PC-3 (cell line): ENCODE results near the gene KIR3DL2. TPM values are rescaled to one million over a fixed set of nuclear protein-coding genes. Genes with fewer than 3 reads are reported as not detected.

Experiments
- ATAC-seq: fragments of 200-7000 bp; cut with Tn5 transposase; 2 replicates; pipeline ENCODE4 v1.9.1; 2020; ENCODE audit warnings: mild to moderate bottlenecking, moderate library complexity
- BruUV-seq: library from RNA; stranded (reverse); fragments of 400-500 nt; replicated peaks from 2 replicates; lab custom pipeline; 2021; lab: Mats Ljungman, UMichigan
- CTCF ChIA-PET: fragments of 300-600 bp; sonication (Branson Sonifier 250); formaldehyde crosslinking; loops from one replicate; lab custom pipeline; 2022; ENCODE audit warnings: antibody characterized with exemption; lab: Charles Lee
- POLR2A ChIA-PET: fragments of 300-600 bp; sonication (Branson Sonifier 250); formaldehyde crosslinking; loops from one replicate; lab custom pipeline; 2022; ENCODE audit warnings: antibody characterized with exemption; ENCODE audit not compliant: unreplicated experiment; lab: Charles Lee
- DNase-seq: peaks from one replicate; pipeline ENCODE4 v3.0.0-alpha.2; 2015
- H2AFZ ChIP-seq: fragments of 300-600 bp; sonication (generic); 2 replicates; pipeline ENCODE4 v1.6.0; 2016; ENCODE audit warnings: antibody characterized with exemption, low read length
- H3F3A ChIP-seq: fragments of 300-600 bp; sonication (generic); one replicate; pipeline ENCODE4 v1.6.0; 2017; ENCODE audit warnings: antibody characterized with exemption, low read length, control low read depth, mild to moderate bottlenecking; ENCODE audit not compliant: unreplicated experiment
- H3K27ac ChIP-seq: fragments of 300-600 bp; sonication (generic); 2 replicates; pipeline ENCODE4 v1.5.1; 2016; ENCODE audit warnings: mild to moderate bottlenecking, low read length
- H3K27me3 ChIP-seq: fragments of 300-600 bp; sonication (generic); 2 replicates; pipeline ENCODE4 v1.6.1; 2016; ENCODE audit warnings: low read length, mixed read lengths
- H3K36me3 ChIP-seq: fragments of 300-600 bp; sonication (generic); 2 replicates; pipeline ENCODE4 v1.6.1; 2016; ENCODE audit warnings: low read depth, mixed run types, low read length, mixed read lengths
- H3K4me1 ChIP-seq: fragments of 300-600 bp; sonication (generic); 2 replicates; pipeline ENCODE4 v1.5.1; 2016; ENCODE audit warnings: low read length; ENCODE audit not compliant: insufficient read depth
- H3K4me2 ChIP-seq: fragments of 300-600 bp; sonication (generic); 2 replicates; pipeline ENCODE4 v1.6.0; 2016; ENCODE audit warnings: low read length
- H3K4me3 ChIP-seq: fragments of 300-600 bp; sonication (generic); 2 replicates; pipeline ENCODE4 v1.5.1; 2016; ENCODE audit warnings: mild to moderate bottlenecking, low read length, mixed read lengths
- H3K79me2 ChIP-seq: fragments of 300-600 bp; sonication (generic); 2 replicates; pipeline ENCODE4 v1.6.1; 2017; ENCODE audit warnings: low read length, mixed read lengths
- H3K9ac ChIP-seq: fragments of 300-600 bp; sonication (generic); 2 replicates; pipeline ENCODE4 v1.6.0; 2016; ENCODE audit warnings: mild to moderate bottlenecking, low read length
- H3K9me2 ChIP-seq: fragments of 300-600 bp; sonication (generic); replicated peaks from 2 replicates; pipeline ENCODE4 v1.6.1; 2016; ENCODE audit warnings: mixed run types, low read length, mixed read lengths
- H3K9me3 ChIP-seq: fragments of 300-600 bp; sonication (generic); 2 replicates; pipeline ENCODE4 v1.6.1; 2016; ENCODE audit warnings: low read length, mixed read lengths
- H4K20me1 ChIP-seq: fragments of 300-600 bp; sonication (generic); 2 replicates; pipeline ENCODE4 v1.6.1; 2016; ENCODE audit warnings: low read length, mixed read lengths
- CTCF ChIP-seq: fragments of 300-600 bp; sonication (generic); conservative IDR thresholded peaks from 2 replicates; pipeline ENCODE4 v1.5.1; 2017; ENCODE audit warnings: antibody characterized with exemption, low read depth, mild to moderate bottlenecking, low read length
- EZH2 ChIP-seq: fragments of 300-600 bp; sonication (generic); IDR thresholded peaks from one replicate; pipeline ENCODE4 v1.6.1; 2017; ENCODE audit warnings: antibody characterized with exemption, mild to moderate bottlenecking, low read length; ENCODE audit not compliant: unreplicated experiment
- EZH2phosphoT487 ChIP-seq: fragments of 300-600 bp; sonication (generic); IDR thresholded peaks from 2 replicates; pipeline ENCODE4 v1.6.1; 2018; ENCODE audit warnings: mild to moderate bottlenecking, antibody characterized with exemption, low read length, borderline replicate concordance
- intact Hi-C: fragments of 100-400 bp; cut with micrococcal nuclease; formaldehyde crosslinking; loops from 2 replicates; pipeline ENCODE4 v1.9.0; 2023
- total RNA-seq: library from RNA; depleted of rRNA; stranded (reverse); fragments of >200 nt; gene quantifications from 2 replicates; pipeline ENCODE4 v1.2.3, GENCODE V29; 2014

Gene KIR3DL2
- total RNA-seq, 1 experiment from 2014 or later: not detected

GRCh38 chr19:54871696-54872095 lies 21.5 kb downstream of the KIR3DL2 start:
- CTCF ChIA-PET: no interaction called here
- H3K27ac ChIP-seq: no peak overlapping the region
- ATAC-seq: no peak
- no peaks in the 10 kb centered on the region for H3K36me3 ChIP-seq
- H3K9me2 ChIP-seq: no peaks in the 10 kb centered on the region
- H3K4me3 ChIP-seq: no peak overlapping the region
- H3K9ac ChIP-seq: no peak overlapping the region
- H3K4me1 ChIP-seq: no peaks in the 10 kb centered on the region
- H4K20me1 ChIP-seq: no peaks in the 10 kb centered on the region
- intact Hi-C loops: no loop called here
- POLR2A ChIA-PET: no interaction called here
- H3K9me3 ChIP-seq: no peaks in the 10 kb centered on the region
- no peaks in the 10 kb centered on the region for H3K79me2 ChIP-seq
- no peak for DNase-seq
- no peak overlapping the region for H2AFZ ChIP-seq
- no peaks in the 10 kb centered on the region for H3F3A ChIP-seq
- BruUV-seq: no TSS peak
- TF ChIP-seq CTCF (no peak), EZH2 (no peak), EZH2phosphoT487 (no peak)
- no peak overlapping the region for H3K4me2 ChIP-seq
- peaks cover 53% of the 10 kb centered on the region for H3K27me3 ChIP-seq

GRCh38 chr19:54873990-54874389 lies 23.7 kb downstream of the KIR3DL2 start, which contains the start of gene FCAR:
Gene FCAR, plus strand, starts transcription at chr19:54874235. Its CDS starts 55 bp downstream, at chr19:54874290.
- Histone ChIP-seq H3K27me3 (peaks cover 64% of the 10 kb centered on the region), H3K9me3 (no peaks in the 10 kb centered on the region), H3K9ac (no peak within 1 kb of the TSS), H3K4me2 (no peak within 1 kb of the TSS), H3K4me3 (no peak within 1 kb of the TSS), H3K27ac (no peak within 1 kb of the TSS), H3K36me3 (no peaks in the 10 kb centered on the region), H2AFZ (no peak within 1 kb of the TSS), H3F3A (no peaks in the 10 kb centered on the region), H3K4me1 (no peaks in the 10 kb centered on the region), H3K79me2 (no peaks in the 10 kb centered on the region), H4K20me1 (no peaks in the 10 kb centered on the region), H3K9me2 (no peaks in the 10 kb centered on the region)
- intact Hi-C loops: no loop called here
- ChIA-PET CTCF (no interaction called here), POLR2A (no interaction called here)
- ATAC-seq (no peak), DNase-seq (no peak)
- TF ChIP-seq EZH2: no peak
- TF ChIP-seq EZH2phosphoT487: no peak
- TF ChIP-seq CTCF: no peak
- BruUV-seq: no TSS peak

- H3K27me3 ChIP-seq: peaks cover 76% of the 10 kb centered on the region
- no peaks in the 10 kb centered on the region for H3K9me3 ChIP-seq
- no peak overlapping the region for H2AFZ ChIP-seq
- H3K4me1 ChIP-seq: no peaks in the 10 kb centered on the region
- no peaks in the 10 kb centered on the region for H3F3A ChIP-seq
- ATAC-seq (no peak), DNase-seq (no peak)
- no peak for TF ChIP-seq EZH2
- TF ChIP-seq EZH2phosphoT487: no peak
- no peak for TF ChIP-seq CTCF
- H3K4me3 ChIP-seq: no peak overlapping the region
- no peak overlapping the region for H3K9ac ChIP-seq
- ChIA-PET POLR2A (no interaction called here), CTCF (no interaction called here)
- H4K20me1 ChIP-seq: no peaks in the 10 kb centered on the region
- H3K4me2 ChIP-seq: no peak overlapping the region
- no peak overlapping the region for H3K27ac ChIP-seq
- H3K9me2 ChIP-seq: no peaks in the 10 kb centered on the region
- no peaks in the 10 kb centered on the region for H3K79me2 ChIP-seq
- BruUV-seq: no TSS peak
- intact Hi-C loops: no loop called here
- H3K36me3 ChIP-seq: no peaks in the 10 kb centered on the region
Measured at GRCh38 chr19:54875506-54875905, 25.3 kb downstream of the KIR3DL2 start.
